HepG2 (cell line): ENCODE results near the gene RRM2. TPM values are rescaled to one million over a fixed set of nuclear protein-coding genes. Genes with fewer than 3 reads are reported as not detected.

Experiments
- ATAC-seq: fragments of 200-7000 bp; cut with Tn5 transposase; 3 replicates; pipeline ENCODE4 v1.9.1; 2020; ENCODE audit warnings: mild to moderate bottlenecking, moderate library complexity
- BruUV-seq: library from RNA; stranded (reverse); fragments of 400-500 nt; replicated peaks from 2 replicates; lab custom pipeline; 2021; lab: Mats Ljungman, UMichigan
- CTCF ChIA-PET: fragments of 300-600 bp; formaldehyde crosslinking; extraction: SDS; loops from one replicate; lab custom pipeline; 2021; ENCODE audit warnings: low total read pairs, inconsistent platforms, low intra/inter-chr PET ratio; lab: Yijun Ruan, JAX
- POLR2A ChIA-PET: fragments of 350-600 bp; sonication (Branson Sonifier 250); formaldehyde crosslinking; loops from one replicate; lab custom pipeline; 2020; ENCODE audit warnings: antibody characterized with exemption, inconsistent platforms; lab: Yijun Ruan, JAX
- DNase-seq: peaks from one replicate; pipeline ENCODE4 v3.0.0-alpha.2; 2015; ENCODE audit warnings: low spot score
- FAIRE-seq: peaks from 3 replicates; lab custom pipeline; 2011; peaks lifted over from hg19 to GRCh38; lab: Jason Lieb, UNC
- H2AFZ ChIP-seq: one replicate; pipeline ENCODE4 v1.6.1; 2011; ENCODE audit warnings: low read length, inconsistent platforms
- H3K27ac ChIP-seq: fragments of 300-600 bp; 3 replicates; pipeline ENCODE4 v1.8.0; 2011; ENCODE audit warnings: mixed run types, mild to moderate bottlenecking, mixed read lengths, low read length, inconsistent platforms; ENCODE audit not compliant: insufficient read depth; ENCODE audit errors: extremely low read length
- H3K27me3 ChIP-seq, 2 experiments: fragments of 200-600 bp in 1 of 2; 2 replicates in 1 of 2; 3 replicates in 1 of 2; pipeline versions ENCODE4 v1.6.0 to v1.8.0; 2011; ENCODE audit warnings: low read length in 2 of 2, mild to moderate bottlenecking in 2 of 2, moderate library complexity in 2 of 2, inconsistent platforms in 1 of 2; ENCODE audit not compliant: insufficient read depth in 2 of 2, control insufficient read depth in 1 of 2
- H3K36me3 ChIP-seq, 2 experiments: fragments of 200-600 bp in 1 of 2; replicated peaks in 1 of 2; 2 replicates in 1 of 2; 3 replicates in 1 of 2; pipeline versions ENCODE4 v1.5.1 to v1.8.0; 2011; ENCODE audit warnings: low read length in 2 of 2, inconsistent platforms in 1 of 2; ENCODE audit not compliant: insufficient read depth in 2 of 2, control insufficient read depth in 1 of 2
- H3K4me1 ChIP-seq: 2 replicates; pipeline ENCODE4 v1.5.1; 2012; ENCODE audit warnings: low read length, inconsistent platforms; ENCODE audit not compliant: insufficient read depth
- H3K4me2 ChIP-seq: 2 replicates; pipeline ENCODE4 v1.6.0; 2011; ENCODE audit warnings: low read depth, low read length, inconsistent platforms
- H3K4me3 ChIP-seq, 3 experiments: fragments of 200-600 bp in 1 of 3; sonication (generic), shearing (Covaris generic) in 1 of 3; replicated peaks in 1 of 3; 2 replicates each; pipeline ENCODE4 v1.5.1; 2011 to 2016; ENCODE audit warnings: low read length in 3 of 3, inconsistent platforms in 2 of 3, low read depth in 2 of 3, mild to moderate bottlenecking in 2 of 3, control low read depth in 1 of 3, mixed read lengths in 1 of 3; ENCODE audit not compliant: insufficient read depth in 1 of 3
- H3K79me2 ChIP-seq: one replicate; pipeline ENCODE4 v1.6.1; 2011; ENCODE audit warnings: low read length, inconsistent platforms; ENCODE audit not compliant: insufficient read depth
- H3K9ac ChIP-seq: 2 replicates; pipeline ENCODE4 v1.6.0; 2011; ENCODE audit warnings: mild to moderate bottlenecking, low read depth, low read length, inconsistent platforms; ENCODE audit not compliant: insufficient read depth
- H3K9me3 ChIP-seq: 2 replicates; pipeline ENCODE4 v1.5.1; 2012; ENCODE audit warnings: mild to moderate bottlenecking, low read length
- H4K20me1 ChIP-seq: 2 replicates; pipeline ENCODE4 v1.6.0; 2011; ENCODE audit warnings: inconsistent platforms, mild to moderate bottlenecking, low read length, moderate library complexity; ENCODE audit not compliant: insufficient read depth
- HHEX ChIP-seq: IDR thresholded peaks from 2 replicates; pipeline ENCODE4 v1.6.1; 2016; ENCODE audit warnings: control low read depth
- RFX1 ChIP-seq: fragments of 450-650 bp; IDR thresholded peaks from 2 replicates; pipeline ENCODE4 v1.6.1; 2017
- RFX3 ChIP-seq: IDR thresholded peaks from 2 replicates; pipeline ENCODE4 v1.6.1; 2016; ENCODE audit warnings: missing biosample characterization, missing genetic modification reagents
- ZNF30 ChIP-seq: sonication (generic); formaldehyde crosslinking; IDR thresholded peaks from 2 replicates; pipeline ENCODE4 v1.5.0; 2020; ENCODE audit warnings: mild to moderate bottlenecking, missing genetic modification reagents
- ZNF605 ChIP-seq: sonication (generic); formaldehyde crosslinking; IDR thresholded peaks from 2 replicates; pipeline ENCODE4 v1.8.0; 2022; ENCODE audit warnings: mild to moderate bottlenecking, missing genetic modification reagents
- ZNF768 ChIP-seq: sonication (generic); formaldehyde crosslinking; IDR thresholded peaks from 2 replicates; pipeline ENCODE4 v1.4.0; 2020; ENCODE audit warnings: missing genetic modification reagents
- WGBS: methylation state at CpG from one replicate; pipeline ENCODE4 v1.1.6; 2017; ENCODE audit warnings: low lambda C conversion rate; 5-methylcytosine and 5-hydroxymethylcytosine counted together
- in situ Hi-C: cut with HindIII; loops from 2 replicates; pipeline ENCODE4 v1.10.0; 2017; ENCODE audit warnings: low pct_unique_long_range_greater_than_20kb; ENCODE audit not compliant: extremely low pct_ligation_motif_present
- intact Hi-C: fragments of 100-400 bp; cut with micrococcal nuclease; formaldehyde crosslinking; loops from one replicate; pipeline ENCODE4 v1.10.0; 2022; ENCODE audit not compliant: unreplicated experiment
- polyA plus RNA-seq, 8 experiments: library from polyadenylated mRNA; depleted of rRNA in 3 of 8; stranded (reverse) in 7 of 8; unstranded in 1 of 8; fragments of >200 nt; fragmentation: Illumina TruSeq in 4 of 8; extraction: Trizol in 4 of 8; gene quantifications; 2 replicates each; pipeline versions ENCODE4 v1.2.1 to v1.2.3, GENCODE V29; 2011 to 2016; ENCODE audit warnings: low read depth in 4 of 8, missing spikeins in 1 of 8, mixed read lengths in 1 of 8; ENCODE audit not compliant: insufficient read depth in 1 of 8
- total RNA-seq, 5 experiments: library from RNA; depleted of rRNA; stranded (reverse); fragments of >200 nt; fragmentation: Illumina TruSeq; extraction: Trizol; gene quantifications; 2 replicates each; pipeline ENCODE4 v1.2.3, GENCODE V29; 2016; ENCODE audit warnings: low read depth in 1 of 5
- TF ChIP-seq, protein P1 (sequence below): sonication (generic); formaldehyde crosslinking; IDR thresholded peaks from 2 replicates; pipeline ENCODE4 v1.5.1; 2020; ENCODE audit warnings: missing genetic modification reagents, mild to moderate bottlenecking, borderline replicate concordance
- TF ChIP-seq, protein P2 (sequence below): sonication (generic); formaldehyde crosslinking; IDR thresholded peaks from 2 replicates; pipeline ENCODE4 v1.4.0; 2020; ENCODE audit warnings: missing genetic modification reagents

RRM2 gene
- total and polyA plus RNA-seq, 2 of the 13 experiments (the other 11 are each of a cell fraction or from before 2014, with no cell fraction given) = 31.3 to 150 TPM

DNA sequence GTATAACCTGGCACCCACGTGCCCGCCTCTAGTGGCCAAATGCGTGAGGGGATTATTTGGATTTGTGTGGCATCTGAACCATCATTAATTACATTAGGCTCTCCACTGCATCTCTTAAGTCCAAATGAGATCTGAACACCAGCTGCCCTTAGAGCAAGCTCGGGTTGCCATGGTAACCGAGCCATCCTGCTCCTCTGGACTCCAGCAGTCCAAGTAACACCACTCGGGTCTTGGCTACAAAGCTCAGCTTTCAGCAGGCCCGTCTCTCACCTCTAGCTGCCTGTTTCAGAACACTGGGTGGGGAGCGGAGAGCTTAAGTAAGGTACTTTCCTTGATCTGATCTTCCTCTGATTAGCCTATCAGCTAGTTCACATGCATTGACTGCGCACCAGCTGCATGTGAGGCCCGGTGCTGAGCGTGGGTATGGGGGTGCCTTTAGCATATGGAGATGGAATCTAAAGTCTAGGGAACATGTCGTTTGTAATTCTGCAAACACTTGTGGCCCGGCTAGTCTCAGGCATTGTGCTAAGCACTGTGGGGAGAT, 28.2 kb upstream of the RRM2 start:
- H3K4me1 ChIP-seq = no peaks in the 10 kb centered on the region
- FAIRE-seq = no peak
- no peak for TF ChIP-seq ZNF768 (CRISPR knock-in tag)
- TF ChIP-seq, protein P1, sequence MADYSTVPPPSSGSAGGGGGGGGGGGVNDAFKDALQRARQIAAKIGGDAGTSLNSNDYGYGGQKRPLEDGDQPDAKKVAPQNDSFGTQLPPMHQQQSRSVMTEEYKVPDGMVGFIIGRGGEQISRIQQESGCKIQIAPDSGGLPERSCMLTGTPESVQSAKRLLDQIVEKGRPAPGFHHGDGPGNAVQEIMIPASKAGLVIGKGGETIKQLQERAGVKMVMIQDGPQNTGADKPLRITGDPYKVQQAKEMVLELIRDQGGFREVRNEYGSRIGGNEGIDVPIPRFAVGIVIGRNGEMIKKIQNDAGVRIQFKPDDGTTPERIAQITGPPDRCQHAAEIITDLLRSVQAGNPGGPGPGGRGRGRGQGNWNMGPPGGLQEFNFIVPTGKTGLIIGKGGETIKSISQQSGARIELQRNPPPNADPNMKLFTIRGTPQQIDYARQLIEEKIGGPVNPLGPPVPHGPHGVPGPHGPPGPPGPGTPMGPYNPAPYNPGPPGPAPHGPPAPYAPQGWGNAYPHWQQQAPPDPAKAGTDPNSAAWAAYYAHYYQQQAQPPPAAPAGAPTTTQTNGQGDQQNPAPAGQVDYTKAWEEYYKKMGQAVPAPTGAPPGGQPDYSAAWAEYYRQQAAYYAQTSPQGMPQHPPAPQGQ = no peak
- peak; percentile 57 for TF ChIP-seq RFX1
- TF ChIP-seq, protein P2, sequence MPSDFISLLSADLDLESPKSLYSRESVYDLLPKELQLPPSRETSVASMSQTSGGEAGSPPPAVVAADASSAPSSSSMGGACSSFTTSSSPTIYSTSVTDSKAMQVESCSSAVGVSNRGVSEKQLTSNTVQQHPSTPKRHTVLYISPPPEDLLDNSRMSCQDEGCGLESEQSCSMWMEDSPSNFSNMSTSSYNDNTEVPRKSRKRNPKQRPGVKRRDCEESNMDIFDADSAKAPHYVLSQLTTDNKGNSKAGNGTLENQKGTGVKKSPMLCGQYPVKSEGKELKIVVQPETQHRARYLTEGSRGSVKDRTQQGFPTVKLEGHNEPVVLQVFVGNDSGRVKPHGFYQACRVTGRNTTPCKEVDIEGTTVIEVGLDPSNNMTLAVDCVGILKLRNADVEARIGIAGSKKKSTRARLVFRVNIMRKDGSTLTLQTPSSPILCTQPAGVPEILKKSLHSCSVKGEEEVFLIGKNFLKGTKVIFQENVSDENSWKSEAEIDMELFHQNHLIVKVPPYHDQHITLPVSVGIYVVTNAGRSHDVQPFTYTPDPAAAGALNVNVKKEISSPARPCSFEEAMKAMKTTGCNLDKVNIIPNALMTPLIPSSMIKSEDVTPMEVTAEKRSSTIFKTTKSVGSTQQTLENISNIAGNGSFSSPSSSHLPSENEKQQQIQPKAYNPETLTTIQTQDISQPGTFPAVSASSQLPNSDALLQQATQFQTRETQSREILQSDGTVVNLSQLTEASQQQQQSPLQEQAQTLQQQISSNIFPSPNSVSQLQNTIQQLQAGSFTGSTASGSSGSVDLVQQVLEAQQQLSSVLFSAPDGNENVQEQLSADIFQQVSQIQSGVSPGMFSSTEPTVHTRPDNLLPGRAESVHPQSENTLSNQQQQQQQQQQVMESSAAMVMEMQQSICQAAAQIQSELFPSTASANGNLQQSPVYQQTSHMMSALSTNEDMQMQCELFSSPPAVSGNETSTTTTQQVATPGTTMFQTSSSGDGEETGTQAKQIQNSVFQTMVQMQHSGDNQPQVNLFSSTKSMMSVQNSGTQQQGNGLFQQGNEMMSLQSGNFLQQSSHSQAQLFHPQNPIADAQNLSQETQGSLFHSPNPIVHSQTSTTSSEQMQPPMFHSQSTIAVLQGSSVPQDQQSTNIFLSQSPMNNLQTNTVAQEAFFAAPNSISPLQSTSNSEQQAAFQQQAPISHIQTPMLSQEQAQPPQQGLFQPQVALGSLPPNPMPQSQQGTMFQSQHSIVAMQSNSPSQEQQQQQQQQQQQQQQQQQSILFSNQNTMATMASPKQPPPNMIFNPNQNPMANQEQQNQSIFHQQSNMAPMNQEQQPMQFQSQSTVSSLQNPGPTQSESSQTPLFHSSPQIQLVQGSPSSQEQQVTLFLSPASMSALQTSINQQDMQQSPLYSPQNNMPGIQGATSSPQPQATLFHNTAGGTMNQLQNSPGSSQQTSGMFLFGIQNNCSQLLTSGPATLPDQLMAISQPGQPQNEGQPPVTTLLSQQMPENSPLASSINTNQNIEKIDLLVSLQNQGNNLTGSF (CRISPR knock-in tag) = no peak
- TF ChIP-seq RFX3 (CRISPR knock-in tag) = 0 out of 2 replicates have a peak, but pooled peaks have one; percentile 33
- TF ChIP-seq HHEX (CRISPR knock-in tag) = no peak
- no peak for TF ChIP-seq ZNF605 (CRISPR knock-in tag)
- TF ChIP-seq ZNF30 (CRISPR knock-in tag) = no peak
- H4K20me1 ChIP-seq = no peaks in the 10 kb centered on the region
- ATAC-seq = no peak
- H3K79me2 ChIP-seq = no peaks in the 10 kb centered on the region
- no TSS peak for BruUV-seq
- H3K27ac ChIP-seq = no peak overlapping the region
- no peaks in the 10 kb centered on the region for H3K36me3 ChIP-seq
- no peaks in the 10 kb centered on the region for H3K9me3 ChIP-seq
- H3K9ac ChIP-seq = no peak overlapping the region
- ChIA-PET POLR2A (no interaction called here), CTCF (no interaction called here)
- no peak overlapping the region for H3K4me2 ChIP-seq
- intact Hi-C loops = no loop called here
- no peak for DNase-seq
- no peak overlapping the region for H2AFZ ChIP-seq
- H3K27me3 ChIP-seq = peaks cover 0 to 29% of the 10 kb centered on the region in 2 experiments; a peak in 4 of 5 replicates
- in situ Hi-C loops = no loop called here
- H3K4me3 ChIP-seq = no peak overlapping the region
- WGBS = 40% methylated on average over 11 of the region's 13 CpGs
